Activated CD4-positive, alpha-beta T cell treated with anti-CD3 and anti-CD28 coated beads for 1 hour (primary cell): Measurements from ENCODE around the gene CREB3L2.
"Not testable (repeated sequence)": the region's sequence is repeated elsewhere in the genome, so short reads cannot be mapped to it uniquely, and the experiment has no call there.

Source experiments
- DNase-seq: peaks from one replicate; pipeline ENCODE4 v3.0.0-alpha.2; 2020

The CREB3L2 gene

GRCh38 chr7:137831555-137831954 lies 170.3 kb downstream of the CREB3L2 start:
- DNase-seq = not testable (repeated sequence)

DNA sequence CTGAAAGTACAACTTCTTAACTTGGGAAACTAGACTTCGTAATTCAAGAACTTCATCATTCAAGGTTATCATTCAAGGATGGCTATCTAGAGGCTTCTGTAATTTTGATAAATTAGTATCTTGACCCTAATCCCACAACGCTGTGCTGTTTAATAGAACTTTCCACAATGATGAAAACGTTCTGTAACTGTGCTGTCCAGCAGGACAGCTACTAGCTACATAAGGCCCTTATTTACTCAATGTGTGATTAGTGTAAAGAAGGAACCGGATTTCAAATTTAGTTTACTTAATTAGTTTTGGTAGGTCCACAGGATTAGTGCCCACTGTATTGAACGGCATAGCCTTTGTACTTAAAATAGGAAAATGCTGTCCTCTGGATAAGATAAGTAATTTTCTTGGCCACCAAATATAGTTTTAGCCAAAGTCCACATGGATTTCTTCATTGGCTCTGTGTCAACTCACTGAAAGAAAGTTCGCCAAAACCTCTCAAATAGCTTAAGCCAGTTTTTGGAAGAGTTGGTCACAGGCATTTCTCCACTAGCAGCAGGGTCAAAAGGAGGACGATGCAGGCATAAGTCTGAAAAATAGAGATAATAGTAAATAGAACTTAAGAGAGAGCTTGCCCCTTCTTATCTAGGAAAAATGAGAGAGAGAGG lies 172.4 kb downstream of the CREB3L2 start:
- DNase-seq = no peak

DNA sequence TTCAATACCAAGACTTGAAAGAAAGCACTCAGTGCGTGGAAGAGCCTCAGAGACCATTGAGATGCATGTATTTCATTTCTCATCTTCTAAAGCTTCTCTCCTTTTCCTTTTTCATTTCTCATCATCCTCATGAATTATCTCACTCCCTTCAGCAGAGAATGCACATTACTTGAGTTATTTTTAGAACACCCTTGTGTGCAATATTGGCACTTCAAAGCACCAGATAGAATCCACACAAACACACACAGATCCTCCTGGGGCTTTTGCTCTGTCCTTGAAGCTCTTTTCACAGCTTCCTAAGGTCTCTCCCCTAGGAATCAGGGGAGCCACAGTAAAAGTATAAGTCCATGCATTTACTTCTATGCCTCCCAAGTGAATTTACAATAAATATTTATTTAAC lies 173.4 kb downstream of the CREB3L2 start:
- DNase-seq = no peak

DNA sequence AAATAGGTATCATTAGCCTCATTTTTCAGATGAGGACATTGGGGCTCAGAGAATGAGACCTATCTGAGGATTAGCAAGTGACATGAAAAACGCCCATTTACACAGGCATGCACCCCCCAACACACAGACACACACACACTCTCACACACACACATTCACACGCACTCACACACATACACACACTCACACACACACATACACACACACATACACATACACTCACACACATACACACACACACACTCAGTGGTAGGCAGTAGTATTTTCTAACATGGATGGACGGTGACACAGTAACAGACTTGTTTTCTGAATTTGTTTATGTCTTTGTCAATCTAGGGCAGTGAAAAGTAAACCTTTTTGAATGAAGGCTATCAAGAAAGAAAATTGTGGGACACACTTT lies 176.4 kb downstream of the CREB3L2 start:
- DNase-seq = no peak
